HepG2 (cell line): ENCODE measurements around the gene ENG. TPM values are rescaled to one million over a fixed set of nuclear protein-coding genes. Genes with fewer than 3 reads are reported as not detected.

Experiments used
- FOXK2 ChIP-seq: fragments of 450-650 bp; IDR thresholded peaks from 2 replicates; pipeline ENCODE4 v1.6.1; 2016
- HCFC1 ChIP-seq: fragments of 150-350 bp; IDR thresholded peaks from 2 replicates; pipeline ENCODE4 v1.6.1; 2014; ENCODE audit warnings: low read depth, low read length
- IRF2 ChIP-seq: IDR thresholded peaks from 2 replicates; pipeline ENCODE4 v1.6.1; 2018; ENCODE audit warnings: missing genetic modification reagents, missing compliant biosample characterization
- KDM5A ChIP-seq: fragments of 200-600 bp; sonication (generic); IDR thresholded peaks from 2 replicates; pipeline ENCODE4 v1.7.0; 2018; ENCODE audit warnings: antibody characterized with exemption, mild to moderate bottlenecking, low read length, borderline replicate concordance
- KLF6 ChIP-seq: IDR thresholded peaks from 2 replicates; pipeline ENCODE4 v1.8.0; 2016; ENCODE audit warnings: missing biosample characterization, missing genetic modification reagents
- MAZ ChIP-seq, 2 experiments: sonication (generic) in 1 of 2; formaldehyde crosslinking in 1 of 2; IDR thresholded peaks; 2 replicates each; pipeline versions ENCODE4 v1.5.0 to v1.6.1; 2012 to 2020; ENCODE audit warnings: low read depth in 2 of 2, mild to moderate bottlenecking in 2 of 2, borderline replicate concordance in 1 of 2, improper control_type of control experiment in 1 of 2, low read length in 1 of 2, missing genetic modification reagents in 1 of 2, moderate library complexity in 1 of 2
- MEIS2 ChIP-seq: sonication (generic); formaldehyde crosslinking; IDR thresholded peaks from 2 replicates; pipeline ENCODE4 v1.9.0; 2021; ENCODE audit warnings: mild to moderate bottlenecking, missing genetic modification reagents
- RARA ChIP-seq: IDR thresholded peaks from 2 replicates; pipeline ENCODE4 v1.6.1; 2016; ENCODE audit warnings: missing genetic modification reagents, missing compliant biosample characterization
- RBFOX2 ChIP-seq: fragments of 200-400 bp; formaldehyde crosslinking; IDR thresholded peaks from 2 replicates; pipeline ENCODE4 v1.6.1; 2017; ENCODE audit warnings: low read depth, mild to moderate bottlenecking, low read length
- RXRB ChIP-seq: IDR thresholded peaks from 2 replicates; pipeline ENCODE4 v1.6.1; 2016; ENCODE audit warnings: borderline replicate concordance, missing genetic modification reagents, missing compliant biosample characterization
- TEAD3 ChIP-seq: optimal IDR thresholded peaks from 2 replicates; pipeline ENCODE3; 2016; ENCODE audit warnings: borderline replicate concordance
- ZFX ChIP-seq: sonication (generic); formaldehyde crosslinking; IDR thresholded peaks from 2 replicates; pipeline ENCODE4 v1.4.0; 2020; ENCODE audit warnings: mild to moderate bottlenecking, low read depth, missing genetic modification reagents, moderate library complexity
- ZNF12 ChIP-seq: sonication (generic); formaldehyde crosslinking; IDR thresholded peaks from 2 replicates; pipeline ENCODE4 v1.5.0; 2020; ENCODE audit warnings: missing genetic modification reagents
- ZNF138 ChIP-seq: sonication (generic); formaldehyde crosslinking; IDR thresholded peaks from 2 replicates; pipeline ENCODE4 v1.5.0; 2020; ENCODE audit warnings: mild to moderate bottlenecking, low read depth, missing genetic modification reagents
- ZNF143 ChIP-seq: sonication (generic); formaldehyde crosslinking; IDR thresholded peaks from 2 replicates; pipeline ENCODE4 v1.4.0; 2020; ENCODE audit warnings: missing genetic modification reagents
- ZNF160 ChIP-seq: sonication (generic); formaldehyde crosslinking; IDR thresholded peaks from 2 replicates; pipeline ENCODE4 v1.8.0; 2022; ENCODE audit warnings: mild to moderate bottlenecking, inconsistent platforms, missing genetic modification reagents
- ZNF350 ChIP-seq: sonication (generic); formaldehyde crosslinking; IDR thresholded peaks from 2 replicates; pipeline ENCODE4 v1.4.0; 2020; ENCODE audit warnings: mild to moderate bottlenecking, low read depth, missing genetic modification reagents, borderline replicate concordance
- ZNF556 ChIP-seq: sonication (generic); formaldehyde crosslinking; IDR thresholded peaks from 2 replicates; pipeline ENCODE4 v1.4.0; 2020; ENCODE audit warnings: mild to moderate bottlenecking, missing genetic modification reagents, borderline replicate concordance
- ZNF558 ChIP-seq: sonication (generic); formaldehyde crosslinking; IDR thresholded peaks from 2 replicates; pipeline ENCODE4 v1.9.0; 2022; ENCODE audit warnings: mild to moderate bottlenecking, missing genetic modification reagents, borderline replicate concordance
- ZNF567 ChIP-seq: sonication (generic); formaldehyde crosslinking; IDR thresholded peaks from 2 replicates; pipeline ENCODE4 v1.8.1; 2023; ENCODE audit warnings: mild to moderate bottlenecking, missing genetic modification reagents, borderline replicate concordance
- ZSCAN22 ChIP-seq: sonication (generic); formaldehyde crosslinking; IDR thresholded peaks from 2 replicates; pipeline ENCODE4 v1.4.0; 2020; ENCODE audit warnings: mild to moderate bottlenecking, missing genetic modification reagents
- polyA plus RNA-seq, 8 experiments: library from polyadenylated mRNA; depleted of rRNA in 3 of 8; stranded (reverse) in 7 of 8; unstranded in 1 of 8; fragments of >200 nt; fragmentation: Illumina TruSeq in 4 of 8; extraction: Trizol in 4 of 8; gene quantifications; 2 replicates each; pipeline versions ENCODE4 v1.2.1 to v1.2.3, GENCODE V29; 2011 to 2016; ENCODE audit warnings: low read depth in 4 of 8, missing spikeins in 1 of 8, mixed read lengths in 1 of 8; ENCODE audit not compliant: insufficient read depth in 1 of 8
- total RNA-seq, 5 experiments: library from RNA; depleted of rRNA; stranded (reverse); fragments of >200 nt; fragmentation: Illumina TruSeq; extraction: Trizol; gene quantifications; 2 replicates each; pipeline ENCODE4 v1.2.3, GENCODE V29; 2016; ENCODE audit warnings: low read depth in 1 of 5
- TF ChIP-seq, protein P1 (sequence below): sonication (generic); formaldehyde crosslinking; IDR thresholded peaks from 2 replicates; pipeline ENCODE4 v1.4.0; 2020; ENCODE audit warnings: mild to moderate bottlenecking, missing genetic modification reagents
- TF ChIP-seq, protein P2 (sequence below): sonication (generic); formaldehyde crosslinking; IDR thresholded peaks from 2 replicates; pipeline ENCODE4 v1.8.1; 2022; ENCODE audit warnings: low read depth, mild to moderate bottlenecking, missing genetic modification reagents

The ENG gene
- total and polyA plus RNA-seq, 2 of the 13 experiments (the other 11 are each of a cell fraction or from before 2014, with no cell fraction given), result 0.02 to 1.1 TPM

DNA sequence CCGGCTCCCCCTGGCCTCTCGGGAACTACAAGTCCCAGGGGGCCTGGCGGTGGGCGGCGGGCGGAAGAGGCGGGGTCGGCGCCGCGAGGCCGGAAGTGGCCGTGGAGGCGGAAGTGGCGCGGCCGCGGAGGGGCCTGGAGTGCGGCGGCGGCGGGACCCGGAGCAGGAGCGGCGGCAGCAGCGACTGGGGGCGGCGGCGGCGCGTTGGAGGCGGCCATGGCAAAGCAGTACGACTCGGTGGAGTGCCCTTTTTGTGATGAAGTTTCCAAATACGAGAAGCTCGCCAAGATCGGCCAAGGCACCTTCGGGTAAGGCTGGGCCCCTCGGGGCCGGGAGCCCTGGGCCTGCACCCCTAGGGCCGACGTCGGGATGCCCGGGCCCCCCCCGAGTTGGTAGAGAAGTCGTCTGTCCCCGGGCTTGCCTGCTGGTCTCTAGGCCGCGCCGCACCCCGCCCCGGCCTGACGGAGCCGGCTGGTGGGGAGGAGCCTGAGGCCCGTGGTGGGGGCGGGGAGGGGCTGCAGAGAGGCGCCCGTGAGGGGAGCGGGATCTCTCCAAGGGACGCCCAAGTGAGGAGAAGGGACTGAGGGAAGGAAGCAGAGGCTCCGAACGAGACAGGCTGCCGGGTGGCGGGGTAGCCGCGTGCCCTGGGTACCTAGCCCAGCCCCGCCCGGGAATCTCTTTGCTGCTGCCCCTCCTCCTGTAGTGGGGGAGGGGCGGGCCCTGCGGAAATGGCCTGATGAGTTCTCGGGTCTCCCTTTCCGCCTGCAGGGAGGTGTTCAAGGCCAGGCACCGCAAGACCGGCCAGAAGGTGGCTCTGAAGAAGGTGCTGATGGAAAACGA lies 68.3 kb downstream of the ENG start, which contains the start of gene CDK9 (continued):
- TF ChIP-seq, protein P1, sequence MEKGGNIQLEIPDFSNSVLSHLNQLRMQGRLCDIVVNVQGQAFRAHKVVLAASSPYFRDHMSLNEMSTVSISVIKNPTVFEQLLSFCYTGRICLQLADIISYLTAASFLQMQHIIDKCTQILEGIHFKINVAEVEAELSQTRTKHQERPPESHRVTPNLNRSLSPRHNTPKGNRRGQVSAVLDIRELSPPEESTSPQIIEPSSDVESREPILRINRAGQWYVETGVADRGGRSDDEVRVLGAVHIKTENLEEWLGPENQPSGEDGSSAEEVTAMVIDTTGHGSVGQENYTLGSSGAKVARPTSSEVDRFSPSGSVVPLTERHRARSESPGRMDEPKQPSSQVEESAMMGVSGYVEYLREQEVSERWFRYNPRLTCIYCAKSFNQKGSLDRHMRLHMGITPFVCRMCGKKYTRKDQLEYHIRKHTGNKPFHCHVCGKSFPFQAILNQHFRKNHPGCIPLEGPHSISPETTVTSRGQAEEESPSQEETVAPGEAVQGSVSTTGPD (CRISPR knock-in tag), result no peak
- 0 out of 2 replicates have a peak, but pooled peaks have one; percentile 23 for TF ChIP-seq MEIS2 (CRISPR knock-in tag)
- TF ChIP-seq RXRB, result no peak
- peak; percentile 85 for TF ChIP-seq HCFC1
- TF ChIP-seq, protein P2, sequence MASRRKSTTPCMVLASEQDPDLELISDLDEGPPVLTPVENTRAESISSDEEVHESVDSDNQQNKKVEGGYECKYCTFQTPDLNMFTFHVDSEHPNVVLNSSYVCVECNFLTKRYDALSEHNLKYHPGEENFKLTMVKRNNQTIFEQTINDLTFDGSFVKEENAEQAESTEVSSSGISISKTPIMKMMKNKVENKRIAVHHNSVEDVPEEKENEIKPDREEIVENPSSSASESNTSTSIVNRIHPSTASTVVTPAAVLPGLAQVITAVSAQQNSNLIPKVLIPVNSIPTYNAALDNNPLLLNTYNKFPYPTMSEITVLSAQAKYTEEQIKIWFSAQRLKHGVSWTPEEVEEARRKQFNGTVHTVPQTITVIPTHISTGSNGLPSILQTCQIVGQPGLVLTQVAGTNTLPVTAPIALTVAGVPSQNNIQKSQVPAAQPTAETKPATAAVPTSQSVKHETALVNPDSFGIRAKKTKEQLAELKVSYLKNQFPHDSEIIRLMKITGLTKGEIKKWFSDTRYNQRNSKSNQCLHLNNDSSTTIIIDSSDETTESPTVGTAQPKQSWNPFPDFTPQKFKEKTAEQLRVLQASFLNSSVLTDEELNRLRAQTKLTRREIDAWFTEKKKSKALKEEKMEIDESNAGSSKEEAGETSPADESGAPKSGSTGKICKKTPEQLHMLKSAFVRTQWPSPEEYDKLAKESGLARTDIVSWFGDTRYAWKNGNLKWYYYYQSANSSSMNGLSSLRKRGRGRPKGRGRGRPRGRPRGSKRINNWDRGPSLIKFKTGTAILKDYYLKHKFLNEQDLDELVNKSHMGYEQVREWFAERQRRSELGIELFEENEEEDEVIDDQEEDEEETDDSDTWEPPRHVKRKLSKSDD, result no peak
- peak; percentile 60; the same call in 1 of the 2 replicates for TF ChIP-seq KDM5A
- 0 out of 2 replicates have a peak, but pooled peaks have one; percentile 7 for TF ChIP-seq ZNF12 (CRISPR knock-in tag)
- no peak; the same call in 1 of the 2 replicates for TF ChIP-seq KLF6 (CRISPR knock-in tag)
- TF ChIP-seq IRF2 (CRISPR knock-in tag), result 0 out of 2 replicates have a peak, but pooled peaks have one; percentile 14
- TF ChIP-seq RARA (CRISPR knock-in tag), result no peak
- peak; percentile 82 for TF ChIP-seq ZFX
- TF ChIP-seq ZNF143 (CRISPR knock-in tag), result peak; percentile 87
- no peak for TF ChIP-seq ZSCAN22 (CRISPR knock-in tag)
- peak; percentile 10 for TF ChIP-seq TEAD3 (CRISPR knock-in tag)
- no peak for TF ChIP-seq FOXK2
- TF ChIP-seq ZNF350, result peak; percentile 73
- TF ChIP-seq ZNF558, result peak; percentile 61; the same call in 1 of the 2 replicates
- TF ChIP-seq RBFOX2, result peak; percentile 93
- TF ChIP-seq ZNF556, result 0 out of 2 replicates have a peak, but pooled peaks have one; percentile 45
- TF ChIP-seq ZNF160 (CRISPR knock-in tag), result no peak; the same call in none of the 2 replicates
- 0 out of 2 replicates have a peak, but pooled peaks have one; percentile 72 for TF ChIP-seq ZNF567 (CRISPR knock-in tag)
- TF ChIP-seq MAZ (IDR thresholded peaks at IDR 0.05; ENCODE audit: borderline replicate concordance, low read depth, low read length), result 0 out of 2 replicates have a peak, but pooled peaks have one; percentile 13
- no peak; the same call in none of the 2 replicates for TF ChIP-seq MAZ (CRISPR knock-in tag; IDR thresholded peaks at IDR 0.05; ENCODE audit: low read depth)
- TF ChIP-seq ZNF138 (CRISPR knock-in tag), result no peak
